Astrocyte of the hippocampus (primary cell): Measurements from ENCODE around the gene ZNF207.
"Not testable (repeated sequence)": the region's sequence is repeated elsewhere in the genome, so short reads cannot be mapped to it uniquely, and the experiment has no call there.

Source experiments
- DNase-seq: peaks from one replicate; pipeline ENCODE4 v3.0.0; 2011; ENCODE audit warnings: low read depth, low spot score

The ZNF207 gene

GRCh38 chr17:32349854-32350665 lies at the start of gene ZNF207:
Gene ZNF207 (plus strand): TSS chr17:32350157. CDS start chr17:32350286, 129 bp downstream.
- DNase-seq: peak; percentile 99

- no peak for DNase-seq
Observed at GRCh38 chr17:32302037-32302436, 47.9 kb upstream of the ZNF207 start.

- peak; percentile 38 for DNase-seq
Observed at GRCh38 chr17:32302860-32303649, 46.9 kb upstream of the ZNF207 start.

GRCh38 chr17:32303781-32304288 lies 46.1 kb upstream of the ZNF207 start:
- no peak for DNase-seq

GRCh38 chr17:32305049-32305448 lies 44.9 kb upstream of the ZNF207 start:
- DNase-seq: no peak

GRCh38 chr17:32307658-32308057 lies 42.3 kb upstream of the ZNF207 start:
- DNase-seq: no peak

- DNase-seq: no peak
Observed at GRCh38 chr17:32311028-32311536, 38.9 kb upstream of the ZNF207 start.

- no peak for DNase-seq
Observed at GRCh38 chr17:32314636-32315035, 35.3 kb upstream of the ZNF207 start.

GRCh38 chr17:32315171-32315570 lies 34.8 kb upstream of the ZNF207 start:
- no peak for DNase-seq

GRCh38 chr17:32316653-32317052 lies 33.3 kb upstream of the ZNF207 start:
- not testable (repeated sequence) for DNase-seq

GRCh38 chr17:32317353-32317752 lies 32.6 kb upstream of the ZNF207 start:
- DNase-seq: no peak

- DNase-seq: no peak
Observed at GRCh38 chr17:32318071-32318470, 31.9 kb upstream of the ZNF207 start.

- DNase-seq: peak; percentile 82
Observed at GRCh38 chr17:32319548-32319905, 30.4 kb upstream of the ZNF207 start.

GRCh38 chr17:32320080-32320479 lies 29.9 kb upstream of the ZNF207 start:
- not testable (repeated sequence) for DNase-seq

GRCh38 chr17:32320847-32321246 lies 29.1 kb upstream of the ZNF207 start:
- no peak for DNase-seq

GRCh38 chr17:32323046-32323445 lies 26.9 kb upstream of the ZNF207 start:
- DNase-seq: no peak

GRCh38 chr17:32323811-32324491 lies 26.0 kb upstream of the ZNF207 start:
- DNase-seq: peak; percentile 72

GRCh38 chr17:32327911-32328310 lies 22.0 kb upstream of the ZNF207 start:
- no peak for DNase-seq

- DNase-seq: no peak
Observed at GRCh38 chr17:32330147-32330546, 19.8 kb upstream of the ZNF207 start.

- DNase-seq: no peak
Observed at GRCh38 chr17:32331243-32332040, 18.5 kb upstream of the ZNF207 start.

GRCh38 chr17:32333187-32333586 lies 16.8 kb upstream of the ZNF207 start:
- no peak for DNase-seq
